ENCODE data around the gene MRTFB.

MRTFB gene

GRCh38 chr16:14106961-14107360, 35.8 kb downstream of the MRTFB start:
- no peak for DNase-seq (ENCODE audit: low read depth, low spot score)
- no peak overlapping the region for H3K4me3 ChIP-seq (ENCODE audit: low read depth, low read length)
- TF ChIP-seq, protein P1, sequence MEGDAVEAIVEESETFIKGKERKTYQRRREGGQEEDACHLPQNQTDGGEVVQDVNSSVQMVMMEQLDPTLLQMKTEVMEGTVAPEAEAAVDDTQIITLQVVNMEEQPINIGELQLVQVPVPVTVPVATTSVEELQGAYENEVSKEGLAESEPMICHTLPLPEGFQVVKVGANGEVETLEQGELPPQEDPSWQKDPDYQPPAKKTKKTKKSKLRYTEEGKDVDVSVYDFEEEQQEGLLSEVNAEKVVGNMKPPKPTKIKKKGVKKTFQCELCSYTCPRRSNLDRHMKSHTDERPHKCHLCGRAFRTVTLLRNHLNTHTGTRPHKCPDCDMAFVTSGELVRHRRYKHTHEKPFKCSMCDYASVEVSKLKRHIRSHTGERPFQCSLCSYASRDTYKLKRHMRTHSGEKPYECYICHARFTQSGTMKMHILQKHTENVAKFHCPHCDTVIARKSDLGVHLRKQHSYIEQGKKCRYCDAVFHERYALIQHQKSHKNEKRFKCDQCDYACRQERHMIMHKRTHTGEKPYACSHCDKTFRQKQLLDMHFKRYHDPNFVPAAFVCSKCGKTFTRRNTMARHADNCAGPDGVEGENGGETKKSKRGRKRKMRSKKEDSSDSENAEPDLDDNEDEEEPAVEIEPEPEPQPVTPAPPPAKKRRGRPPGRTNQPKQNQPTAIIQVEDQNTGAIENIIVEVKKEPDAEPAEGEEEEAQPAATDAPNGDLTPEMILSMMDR (IDR thresholded peaks at IDR 0.05; ENCODE audit: insufficient read depth, low read length, missing control alignments), result no peak
- ChIA-PET CTCF (interaction anchor here (2.4 kb wide), 1 partner anchor 184 kb away, joined by 6 read pairs; no protein-coding TSS in a partner anchor), POLR2A (no interaction called here)

DNA sequence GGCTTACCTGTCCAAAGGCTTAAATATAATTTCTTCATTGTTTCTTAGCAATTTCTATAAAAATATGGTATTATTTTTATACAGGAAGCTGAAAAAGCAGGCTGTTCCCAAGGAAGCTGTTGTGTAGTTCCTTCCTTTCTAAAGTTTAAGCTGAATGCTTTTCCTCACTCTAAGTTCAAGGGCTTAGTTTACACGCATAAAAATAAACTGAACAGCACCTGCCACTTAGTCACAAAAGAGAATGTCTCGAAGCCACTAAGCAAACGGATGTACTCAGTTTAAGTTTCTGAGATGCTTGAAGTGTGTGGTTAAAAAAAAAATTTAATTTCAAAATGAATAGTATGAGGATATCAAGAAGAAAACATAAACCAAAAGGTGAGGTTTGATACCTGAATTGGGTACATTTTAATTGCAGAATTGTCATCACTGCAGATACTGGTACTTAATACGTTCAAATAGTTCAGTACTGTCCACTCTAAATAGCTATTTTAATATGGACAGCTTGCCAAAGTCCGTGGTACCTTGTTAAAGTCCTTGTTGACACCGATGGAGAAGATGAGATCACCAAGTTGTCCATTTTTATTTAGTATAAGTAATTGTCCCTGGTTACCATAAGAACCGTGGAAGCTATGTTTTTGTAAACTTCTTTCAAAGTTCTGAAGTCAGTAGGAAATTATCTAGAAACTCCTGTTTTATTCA, 38.1 kb downstream of the MRTFB start:
- ChIA-PET POLR2A (no interaction called here), CTCF (interaction anchor here (0.9 to 1.2 kb wide), 2 partner anchors 8 to 13 kb away, joined by 3 to 4 read pairs; no protein-coding TSS in a partner anchor)
- TF ChIP-seq, protein P1 (IDR thresholded peaks at IDR 0.05; ENCODE audit: insufficient read depth, low read length, missing control alignments), result no peak
- DNase-seq (ENCODE audit: low read depth, low spot score), result no peak
- no peak overlapping the region for H3K4me3 ChIP-seq (ENCODE audit: low read depth, low read length)

DNA sequence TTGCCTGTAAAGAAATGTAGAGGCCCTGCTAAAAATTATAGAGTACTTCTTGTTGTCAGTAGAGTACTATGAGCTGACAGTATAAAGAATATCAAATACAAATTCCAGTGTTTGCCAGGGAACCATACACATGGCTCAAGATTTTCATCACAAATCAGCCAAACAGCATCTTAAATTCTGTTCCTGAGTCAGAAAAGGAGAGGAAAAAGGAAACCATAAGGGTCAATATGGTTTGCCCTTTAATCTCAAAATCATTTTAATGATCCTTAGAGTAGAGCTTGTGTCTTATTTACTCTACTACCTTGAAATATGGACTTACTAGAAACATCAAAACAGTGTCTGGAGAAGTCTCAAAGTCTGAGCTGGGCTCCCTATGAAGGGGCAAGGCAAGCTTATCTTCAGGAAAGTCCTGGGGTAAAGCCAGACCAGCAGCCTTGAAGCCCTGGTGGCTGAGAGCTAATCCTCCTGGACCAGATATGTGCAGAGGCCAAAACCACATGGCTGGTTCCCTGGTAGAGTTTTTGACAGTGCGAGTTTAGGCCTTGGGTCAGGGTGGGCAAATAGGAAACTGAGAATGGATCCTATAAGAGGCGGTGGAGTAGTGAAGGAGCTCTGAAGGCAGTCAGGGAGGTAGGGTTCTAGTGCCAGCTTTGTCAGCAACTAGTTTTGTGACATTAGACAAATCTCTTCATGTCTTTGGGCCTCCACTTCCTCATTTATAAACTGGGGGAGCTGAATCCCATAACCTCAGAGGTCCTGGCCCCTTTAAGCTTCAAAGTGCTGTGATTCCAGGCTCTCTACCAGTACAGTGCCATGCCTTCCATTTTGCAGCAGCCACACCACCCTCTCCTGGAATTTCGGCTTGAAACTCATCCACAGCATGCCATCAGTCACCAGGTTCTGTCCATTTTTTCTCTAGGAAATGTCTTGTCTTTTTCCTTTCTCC, 38.9 kb downstream of the MRTFB start:
- no peak overlapping the region for H3K4me3 ChIP-seq (ENCODE audit: low read depth, low read length)
- POLR2A ChIA-PET, result no interaction called here
- DNase-seq (ENCODE audit: low read depth, low spot score), result no peak
- CTCF ChIA-PET, result no interaction called here
- TF ChIP-seq, protein P1 (IDR thresholded peaks at IDR 0.05; ENCODE audit: insufficient read depth, low read length, missing control alignments), result no peak

GRCh38 chr16:14110728-14111251, 39.7 kb downstream of the MRTFB start:
- no peak for DNase-seq (ENCODE audit: low read depth, low spot score)
- no peak overlapping the region for H3K4me3 ChIP-seq (ENCODE audit: low read depth, low read length)
- TF ChIP-seq, protein P1 (IDR thresholded peaks at IDR 0.05; ENCODE audit: insufficient read depth, low read length, missing control alignments), result no peak
- ChIA-PET POLR2A (no interaction called here), CTCF (interaction anchor here (0.6 kb wide), 1 partner anchor 174 kb away, joined by 3 read pairs; no protein-coding TSS in a partner anchor)

- CTCF ChIA-PET, result interaction anchor here (0.6 to 1.8 kb wide), 2 partner anchors 13 to 175 kb away, joined by 3 to 5 read pairs; no protein-coding TSS in a partner anchor
- POLR2A ChIA-PET, result no interaction called here
These were observed 40.8 kb downstream of the MRTFB start for GRCh38 chr16:14111713-14112538.

More at GRCh38 chr16:14111713-14112538, 40.8 kb downstream of the MRTFB start:
- TF ChIP-seq, protein P1 (IDR thresholded peaks at IDR 0.05; ENCODE audit: insufficient read depth, low read length, missing control alignments), result no peak
- H3K4me3 ChIP-seq (ENCODE audit: low read depth, low read length), result no peak overlapping the region
- DNase-seq (ENCODE audit: low read depth, low spot score), result no peak
